DMS114 treated with DMSO at 0.1 percent for 48 hours (cell line): ENCODE results near the gene SARS1.
"Not testable (repeated sequence)": the region's sequence is repeated elsewhere in the genome, so short reads cannot be mapped to it uniquely, and the experiment has no call there.

Source experiments
- DNase-seq: peaks from one replicate; lab custom pipeline; 2025; ENCODE audit not compliant: unreplicated experiment; lab: John Stamatoyannopoulos, UW

Gene SARS1

GRCh38 chr1:109192433-109192832 lies 21.3 kb upstream of the SARS1 start:
- no peak for DNase-seq

DNA sequence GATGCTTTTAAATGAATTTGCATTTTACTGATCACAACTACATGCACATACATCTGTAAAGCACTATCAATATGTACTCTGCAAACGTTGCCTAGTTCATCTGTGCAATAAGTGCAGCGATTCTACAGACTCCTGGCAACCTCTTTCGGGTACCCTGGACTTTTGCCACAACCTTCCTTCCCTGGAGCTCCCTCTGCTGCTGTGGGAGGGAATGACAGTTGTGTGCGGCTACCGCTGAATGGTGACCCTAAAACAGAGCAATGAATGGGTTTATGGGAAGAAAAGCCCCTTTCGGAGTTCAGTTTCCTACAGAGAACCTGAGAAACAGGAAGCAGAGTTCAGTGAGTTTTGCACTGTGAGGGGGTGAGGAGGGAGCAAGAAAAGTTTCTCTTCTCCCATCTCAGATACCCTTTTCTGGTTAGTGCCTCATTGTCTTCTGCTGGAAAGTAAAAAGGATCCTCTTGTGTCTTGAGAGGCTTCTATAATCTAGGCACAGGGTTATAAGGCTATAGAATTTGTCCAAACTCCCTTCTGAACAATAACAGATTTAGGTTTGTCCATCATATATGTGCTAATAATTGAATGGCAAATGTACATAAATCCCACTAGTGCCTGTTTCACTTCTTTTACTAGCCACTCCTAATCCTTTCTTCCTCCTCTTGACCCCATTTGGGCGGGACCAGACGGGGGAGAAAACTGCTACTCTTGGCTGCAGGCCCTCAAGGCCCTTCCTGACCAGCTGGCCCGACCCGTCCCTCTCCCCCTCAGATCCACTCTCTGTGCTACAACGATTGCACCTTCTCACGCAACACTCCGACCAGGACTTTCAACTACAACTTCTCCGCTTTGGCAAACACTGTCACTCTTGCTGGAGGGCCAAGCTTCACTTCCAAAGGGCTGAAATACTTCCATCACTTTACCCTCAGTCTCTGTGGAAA lies 19.8 kb upstream of the SARS1 start:
- DNase-seq: peak; percentile 30

DNA sequence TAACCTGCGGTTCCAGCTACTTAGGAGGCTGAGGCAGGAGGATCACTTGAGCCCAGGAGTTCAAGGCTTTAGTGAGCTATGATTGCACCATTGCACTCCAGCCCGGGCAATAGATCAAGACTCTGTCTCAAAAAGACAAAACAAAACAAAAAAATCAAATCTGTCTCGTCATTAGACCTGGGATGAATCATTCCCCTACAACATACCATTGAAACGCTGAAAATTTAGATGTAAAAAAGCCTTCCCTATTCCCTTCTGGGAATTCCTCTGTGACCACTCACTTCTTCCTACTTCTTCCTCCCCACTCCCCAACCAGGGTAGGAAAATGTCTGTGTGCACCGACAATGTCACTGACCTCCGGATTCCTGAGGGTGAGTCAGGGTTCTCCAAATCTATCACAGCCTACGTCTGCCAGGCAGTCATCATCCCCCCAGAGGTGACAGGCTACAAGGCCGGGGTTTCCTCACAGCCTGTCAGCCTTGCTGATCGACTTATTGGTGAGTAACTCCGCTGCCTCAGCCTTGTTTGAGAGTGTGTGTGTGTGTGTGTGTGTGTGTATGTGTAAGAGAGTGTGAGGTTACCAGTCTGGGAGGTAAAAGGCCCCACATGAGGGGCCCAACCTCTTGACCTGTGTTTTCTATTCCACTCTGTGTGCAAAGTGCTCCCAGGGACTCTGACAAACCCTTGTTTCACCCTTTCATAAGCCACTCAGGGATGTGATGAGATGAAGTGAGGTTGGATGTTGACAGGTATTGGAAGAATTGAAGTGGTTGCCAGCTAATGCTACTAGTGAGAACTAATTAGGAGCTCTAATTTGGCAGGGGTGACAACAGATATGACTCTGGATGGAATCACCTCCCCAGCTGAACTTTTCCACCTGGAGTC lies 16.3 kb upstream of the SARS1 start:
- DNase-seq: no peak

DNA sequence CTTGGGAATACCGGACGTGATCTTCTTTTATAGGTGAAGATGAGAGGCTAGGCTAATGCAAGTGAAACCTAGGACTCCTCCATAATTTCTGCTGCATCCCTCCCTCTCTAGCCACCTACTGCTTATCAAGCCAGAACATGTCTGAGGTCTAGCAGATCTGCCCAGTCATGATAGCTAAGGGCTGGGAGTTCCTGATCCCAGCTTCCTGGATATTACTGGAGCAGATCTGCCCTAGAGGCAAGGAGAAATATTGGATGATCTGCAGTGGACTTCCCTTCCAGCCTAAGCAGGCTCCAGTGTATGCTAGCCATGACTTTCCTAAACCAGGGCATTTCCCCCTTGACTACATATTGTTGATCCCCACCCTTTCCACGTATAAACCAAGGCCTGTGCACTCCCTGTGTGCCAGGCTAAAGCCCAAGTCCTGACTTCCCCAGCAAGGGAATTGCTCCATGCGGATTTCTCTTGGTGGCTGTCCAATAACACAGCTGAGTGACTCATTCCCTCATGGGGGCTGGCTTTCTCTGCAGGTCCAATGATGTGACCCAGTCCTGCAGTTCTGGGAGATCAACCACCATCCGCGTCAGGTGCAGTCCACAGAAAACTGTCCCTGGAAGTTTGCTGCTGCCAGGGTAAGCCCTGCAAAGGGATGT lies 15.5 kb upstream of the SARS1 start:
- no peak for DNase-seq

DNA sequence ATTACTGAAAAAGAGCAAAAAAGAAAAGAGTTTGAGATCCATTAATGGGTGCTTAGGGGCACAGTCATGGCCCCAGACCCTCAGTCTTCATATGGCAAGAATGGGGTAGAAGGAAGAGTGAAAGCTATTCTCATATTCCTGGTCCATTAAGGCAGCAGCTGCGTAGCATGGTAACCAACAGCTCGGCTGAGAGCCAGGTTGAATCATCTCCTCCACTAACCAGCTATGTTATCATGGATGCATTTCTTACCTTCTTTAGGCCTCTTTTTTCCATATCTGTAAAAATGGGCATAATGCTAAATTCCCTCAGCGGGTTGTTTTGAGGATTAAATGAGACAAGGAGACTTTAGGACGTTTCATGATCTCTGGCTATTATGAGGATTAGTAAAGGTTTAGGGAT lies 15.0 kb upstream of the SARS1 start:
- no peak for DNase-seq

- DNase-seq: no peak
Observed at GRCh38 chr1:109199710-109200109, 14.0 kb upstream of the SARS1 start.

DNA sequence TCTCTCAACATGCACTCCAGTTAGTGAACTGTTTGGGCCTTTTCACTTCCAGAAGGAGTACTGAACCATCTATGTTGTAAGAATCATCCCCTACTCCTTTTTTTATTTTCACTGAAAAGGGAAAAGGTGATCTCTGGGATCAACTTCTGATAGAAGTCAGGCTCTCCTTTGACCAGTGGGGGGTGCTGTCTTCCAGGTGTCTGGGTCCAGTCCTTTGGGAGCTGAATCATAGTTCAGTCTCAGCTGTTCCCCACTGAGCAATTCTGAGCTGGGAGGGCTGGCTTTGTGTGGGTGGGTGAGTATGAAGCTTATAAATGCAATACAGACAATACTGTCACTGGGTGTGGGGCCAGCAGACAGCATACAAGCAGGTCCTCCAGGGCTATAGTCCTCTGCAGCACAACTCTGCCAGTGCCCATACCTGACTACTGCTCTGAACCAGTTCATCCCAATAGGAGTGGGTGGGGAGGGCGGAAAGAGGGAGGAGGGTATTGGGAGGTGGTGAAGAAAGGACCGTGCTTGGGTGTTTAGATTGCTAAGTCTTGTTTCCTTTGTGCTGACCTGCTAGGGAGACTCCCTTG lies 12.5 kb upstream of the SARS1 start:
- no peak for DNase-seq

GRCh38 chr1:109204484-109204883 lies 9.2 kb upstream of the SARS1 start:
- DNase-seq: no peak

GRCh38 chr1:109206339-109206738 lies 7.4 kb upstream of the SARS1 start:
- no peak for DNase-seq

DNA sequence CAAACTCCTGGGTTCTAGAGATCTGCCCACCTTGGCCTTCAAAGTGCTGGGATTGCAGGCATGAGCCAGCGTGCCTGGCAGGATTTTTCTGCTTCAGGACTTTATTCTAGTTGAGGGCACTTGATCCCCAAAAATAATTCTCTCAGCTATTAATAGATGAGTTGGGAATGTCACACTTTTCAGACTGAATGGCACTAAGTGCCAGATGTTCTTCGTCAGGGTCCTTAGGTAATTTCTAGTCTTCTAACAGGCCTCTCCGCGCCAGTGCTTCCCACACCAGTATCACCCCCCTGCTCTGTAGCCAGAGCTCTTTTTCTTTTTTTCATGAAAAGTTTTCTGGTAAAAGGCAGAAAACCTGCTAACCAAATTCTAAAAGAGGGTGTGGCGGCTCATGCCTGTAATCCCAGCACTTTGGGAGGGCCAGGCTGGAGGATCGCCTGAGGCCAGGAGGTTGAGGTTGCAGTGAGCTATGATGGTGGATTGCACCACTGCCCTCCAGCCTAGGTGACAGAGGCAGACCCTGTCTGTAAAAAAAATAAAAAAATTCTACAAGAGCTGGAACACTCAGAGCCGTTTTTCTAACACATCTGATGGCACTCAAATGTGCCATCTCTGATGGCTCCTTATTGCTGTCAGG lies 6.1 kb upstream of the SARS1 start:
- DNase-seq: no peak

DNA sequence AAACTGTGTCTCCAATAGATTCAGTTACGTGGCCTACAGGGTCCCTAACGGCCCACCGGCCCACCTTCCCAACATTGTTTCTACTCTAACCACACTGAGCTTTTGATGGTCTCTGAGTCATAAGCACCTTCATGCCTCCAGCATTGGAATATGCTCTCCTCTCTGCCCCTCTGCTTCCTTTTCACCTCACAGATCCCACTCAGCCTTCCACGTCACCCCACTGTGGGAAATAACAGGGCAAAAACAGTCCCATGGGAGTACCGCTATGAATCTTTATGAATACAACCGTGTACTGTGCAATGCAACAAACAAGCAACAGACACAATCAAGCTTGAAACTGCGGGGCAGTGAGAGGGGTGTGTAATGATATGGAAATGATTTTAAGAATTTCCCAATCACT lies 5.3 kb upstream of the SARS1 start:
- no peak for DNase-seq

GRCh38 chr1:109208836-109209463 lies 4.8 kb upstream of the SARS1 start:
- no peak for DNase-seq

DNA sequence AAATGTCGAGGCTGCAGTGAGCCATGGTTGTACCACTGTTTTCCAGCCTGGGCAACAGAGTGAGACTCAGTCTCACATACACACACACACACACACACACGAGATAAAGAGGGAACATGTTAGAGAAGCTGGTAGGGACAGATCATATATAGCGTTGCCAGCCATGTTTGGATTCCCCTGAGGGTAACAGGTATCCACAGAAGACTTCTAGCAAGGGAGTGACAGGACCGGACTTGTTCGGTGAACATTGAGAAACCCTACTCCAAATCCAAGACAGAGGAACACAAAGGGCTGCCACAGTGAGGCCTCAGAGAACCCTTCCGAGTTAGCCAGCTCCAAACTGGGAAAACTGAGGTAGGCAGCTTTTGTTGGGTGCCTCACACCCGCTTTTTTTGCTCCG lies 3.7 kb upstream of the SARS1 start:
- DNase-seq: no peak

DNA sequence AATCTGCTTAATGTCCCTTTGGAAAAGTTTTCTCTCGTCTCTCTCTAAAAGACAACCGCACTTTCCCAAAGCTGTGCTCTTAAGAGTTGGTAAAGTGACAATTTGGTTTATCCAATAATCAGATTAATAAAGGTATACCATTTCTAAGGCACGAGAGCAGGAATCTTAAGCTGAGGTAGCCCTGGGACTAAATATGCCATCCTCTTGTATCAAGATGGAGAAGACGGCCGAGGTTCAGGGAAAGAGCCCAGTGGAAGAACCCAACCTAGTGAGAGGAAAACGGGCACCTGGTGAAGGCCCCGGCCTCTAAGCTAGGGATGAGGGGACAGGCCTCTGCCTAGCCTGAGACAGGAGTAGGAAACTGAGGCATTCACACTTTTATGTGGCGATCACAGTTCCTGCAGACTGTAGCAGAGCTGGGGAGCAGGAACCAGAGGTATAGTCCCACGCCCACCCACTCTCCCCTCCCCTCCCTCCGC lies 334 bp upstream of the SARS1 start:
- no peak for DNase-seq

- DNase-seq: peak; percentile 74
Observed at GRCh38 chr1:109214695-109215623, 1.2 kb downstream of the SARS1 start.

GRCh38 chr1:109216662-109217061 lies 2.9 kb downstream of the SARS1 start:
- DNase-seq: no peak

GRCh38 chr1:109218516-109218915 lies 4.8 kb downstream of the SARS1 start:
- DNase-seq: no peak

DNA sequence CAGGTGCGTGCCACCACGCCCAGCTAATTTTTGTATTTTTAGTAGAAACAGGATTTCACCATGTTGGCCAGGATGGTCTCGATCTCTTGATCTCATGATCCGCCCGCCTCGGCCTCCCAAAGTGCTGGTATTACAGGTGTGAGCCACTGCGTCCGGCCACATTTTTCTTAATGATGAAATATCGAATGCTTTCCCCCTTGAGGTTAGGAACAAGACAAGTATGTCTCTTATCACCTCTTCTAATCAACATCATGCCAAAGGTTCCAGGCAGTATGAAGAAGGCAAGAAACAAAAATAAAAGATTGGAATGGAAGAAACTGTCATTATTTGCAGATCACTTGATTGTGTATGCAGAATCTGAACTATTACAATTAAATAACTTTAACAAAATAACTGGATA lies 7.5 kb downstream of the SARS1 start:
- not testable (repeated sequence) for DNase-seq

DNA sequence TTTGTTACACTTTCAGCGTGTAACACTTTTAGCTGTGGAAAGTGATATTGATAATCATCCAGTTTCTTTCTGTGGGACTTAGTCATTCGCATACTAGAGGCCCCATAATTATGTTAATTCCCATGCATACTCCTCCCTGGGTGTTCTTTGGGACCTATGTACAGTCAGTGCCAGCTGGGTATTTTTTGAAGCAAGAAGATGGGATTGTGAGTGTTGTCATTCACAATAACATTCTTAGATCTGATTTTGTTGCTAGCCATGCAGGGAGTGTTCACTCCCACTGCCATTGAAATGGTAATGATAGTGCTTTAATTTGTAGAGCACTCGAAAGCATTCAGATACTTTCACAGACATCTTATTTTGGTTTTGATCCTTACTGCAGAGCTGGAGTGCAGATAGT lies 11.6 kb downstream of the SARS1 start:
- no peak for DNase-seq
